Left ventricle myocardium inferior (tissue), 1 donor: ENCODE results near the gene TLN1. TPM values are rescaled to one million over a fixed set of nuclear protein-coding genes. Genes with fewer than 3 reads are reported as not detected.
A peak's percentile ranks its signal among the peaks of the same experiment; 100 is the strongest.

Source experiments
- DNase-seq: peaks from one replicate; pipeline ENCODE4 v3.0.0-alpha.2; 2020
- H3K27ac ChIP-seq: fragments of 200-600 bp; replicated peaks from 2 replicates; pipeline ENCODE4 v1.8.0; 2021
- H3K27me3 ChIP-seq: fragments of 200-600 bp; 2 replicates; pipeline ENCODE4 v1.8.0; 2021; ENCODE audit warnings: low read depth
- H3K36me3 ChIP-seq: fragments of 200-600 bp; 2 replicates; pipeline ENCODE4 v1.8.0; 2021
- H3K4me1 ChIP-seq: fragments of 200-600 bp; 2 replicates; pipeline ENCODE4 v1.8.0; 2021
- H3K4me3 ChIP-seq: fragments of 200-600 bp; 2 replicates; pipeline ENCODE4 v1.8.0; 2021; ENCODE audit warnings: mild to moderate bottlenecking, moderate library complexity
- H3K9me3 ChIP-seq: fragments of 200-600 bp; replicated peaks from 2 replicates; pipeline ENCODE4 v1.8.0; 2021
- intact Hi-C: fragments of 100-400 bp; cut with micrococcal nuclease; formaldehyde crosslinking; loops from one replicate; pipeline ENCODE4 v1.11.0; 2022
- total RNA-seq: library from RNA; stranded (reverse); fragmentation: NEBNext Ultra II Directional; extraction: Animal tissue kit (Norgen Biotek cat#: 25700); gene quantifications from one replicate; pipeline ENCODE4 v1.2.1, GENCODE V29; 2021
- TF ChIP-seq, protein P1 (sequence below): fragments of 200-600 bp; IDR thresholded peaks from 2 replicates; pipeline ENCODE4 v1.8.0; 2021; ENCODE audit warnings: antibody characterized with exemption, mild to moderate bottlenecking, borderline replicate concordance
- donor health status: DM: no; HTN: yes; CAD: no; lungs with severe emphysema.

TLN1 gene
- total RNA-seq, 1 donor from 2014 or later: 234 TPM

DNA sequence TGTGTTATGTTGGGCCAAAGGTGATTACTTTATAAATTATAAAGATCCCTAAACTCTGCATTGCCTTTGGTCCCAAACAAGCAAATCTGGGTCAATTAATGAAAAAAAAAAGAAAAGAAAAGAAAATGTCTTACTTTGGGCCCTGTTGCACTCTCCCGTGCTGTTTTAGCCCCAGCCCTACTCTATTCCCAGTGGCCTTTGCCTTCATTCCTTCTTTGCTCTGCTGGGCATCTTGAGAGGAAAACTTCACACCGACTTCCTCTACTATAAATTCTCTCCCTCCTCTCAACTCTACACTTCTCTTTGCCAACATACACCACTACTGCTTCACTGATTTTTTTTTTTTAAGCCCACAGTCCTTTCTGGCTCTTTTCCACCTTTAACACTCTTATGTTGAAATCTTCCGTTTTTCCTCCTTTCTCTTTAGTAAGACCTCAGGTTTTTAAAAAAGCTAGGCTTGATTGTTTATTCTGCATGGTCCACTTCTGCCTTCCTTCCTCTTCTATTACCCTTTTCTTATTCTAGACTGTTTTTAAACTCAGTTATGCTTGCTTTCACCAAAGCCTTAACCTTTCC, 26.6 kb upstream of the TLN1 start:
- intact Hi-C loops: no loop called here
- Histone ChIP-seq H3K4me3 (no peak overlapping the region), H3K36me3 (peaks cover 16% of the 10 kb centered on the region), H3K27ac (peak overlapping the region; percentile 88), H3K27me3 (no peaks in the 10 kb centered on the region), H3K9me3 (no peaks in the 10 kb centered on the region), H3K4me1 (peaks cover 30% of the 10 kb centered on the region)
- no peak for DNase-seq
- TF ChIP-seq, protein P1, sequence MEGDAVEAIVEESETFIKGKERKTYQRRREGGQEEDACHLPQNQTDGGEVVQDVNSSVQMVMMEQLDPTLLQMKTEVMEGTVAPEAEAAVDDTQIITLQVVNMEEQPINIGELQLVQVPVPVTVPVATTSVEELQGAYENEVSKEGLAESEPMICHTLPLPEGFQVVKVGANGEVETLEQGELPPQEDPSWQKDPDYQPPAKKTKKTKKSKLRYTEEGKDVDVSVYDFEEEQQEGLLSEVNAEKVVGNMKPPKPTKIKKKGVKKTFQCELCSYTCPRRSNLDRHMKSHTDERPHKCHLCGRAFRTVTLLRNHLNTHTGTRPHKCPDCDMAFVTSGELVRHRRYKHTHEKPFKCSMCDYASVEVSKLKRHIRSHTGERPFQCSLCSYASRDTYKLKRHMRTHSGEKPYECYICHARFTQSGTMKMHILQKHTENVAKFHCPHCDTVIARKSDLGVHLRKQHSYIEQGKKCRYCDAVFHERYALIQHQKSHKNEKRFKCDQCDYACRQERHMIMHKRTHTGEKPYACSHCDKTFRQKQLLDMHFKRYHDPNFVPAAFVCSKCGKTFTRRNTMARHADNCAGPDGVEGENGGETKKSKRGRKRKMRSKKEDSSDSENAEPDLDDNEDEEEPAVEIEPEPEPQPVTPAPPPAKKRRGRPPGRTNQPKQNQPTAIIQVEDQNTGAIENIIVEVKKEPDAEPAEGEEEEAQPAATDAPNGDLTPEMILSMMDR: no peak

DNA sequence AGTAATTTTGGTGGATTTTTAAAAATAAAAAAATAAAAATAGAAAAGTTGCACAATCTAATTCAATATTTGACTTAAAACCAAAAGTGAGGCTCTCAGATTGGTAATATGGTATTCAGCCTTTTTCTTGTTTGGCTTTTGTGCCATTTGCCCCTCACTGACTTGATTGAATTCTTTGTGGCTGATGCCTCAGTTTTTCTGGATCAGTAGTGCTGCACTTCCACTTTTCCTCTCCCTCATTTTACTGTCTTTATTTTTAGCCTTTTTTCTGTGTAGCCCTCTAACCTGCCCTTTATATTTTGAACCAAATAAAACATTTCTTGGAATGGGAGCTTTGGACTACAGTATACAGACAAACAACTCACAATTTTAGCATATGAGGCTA, 25.9 kb upstream of the TLN1 start:
- Histone ChIP-seq H3K36me3 (peaks cover 23% of the 10 kb centered on the region), H3K4me1 (peaks cover 30% of the 10 kb centered on the region), H3K27ac (peak overlapping the region; percentile 88), H3K27me3 (no peaks in the 10 kb centered on the region), H3K4me3 (peak overlapping the region; percentile 74), H3K9me3 (no peaks in the 10 kb centered on the region)
- TF ChIP-seq, protein P1: no peak
- intact Hi-C loops: no loop called here
- DNase-seq: no peak

DNA sequence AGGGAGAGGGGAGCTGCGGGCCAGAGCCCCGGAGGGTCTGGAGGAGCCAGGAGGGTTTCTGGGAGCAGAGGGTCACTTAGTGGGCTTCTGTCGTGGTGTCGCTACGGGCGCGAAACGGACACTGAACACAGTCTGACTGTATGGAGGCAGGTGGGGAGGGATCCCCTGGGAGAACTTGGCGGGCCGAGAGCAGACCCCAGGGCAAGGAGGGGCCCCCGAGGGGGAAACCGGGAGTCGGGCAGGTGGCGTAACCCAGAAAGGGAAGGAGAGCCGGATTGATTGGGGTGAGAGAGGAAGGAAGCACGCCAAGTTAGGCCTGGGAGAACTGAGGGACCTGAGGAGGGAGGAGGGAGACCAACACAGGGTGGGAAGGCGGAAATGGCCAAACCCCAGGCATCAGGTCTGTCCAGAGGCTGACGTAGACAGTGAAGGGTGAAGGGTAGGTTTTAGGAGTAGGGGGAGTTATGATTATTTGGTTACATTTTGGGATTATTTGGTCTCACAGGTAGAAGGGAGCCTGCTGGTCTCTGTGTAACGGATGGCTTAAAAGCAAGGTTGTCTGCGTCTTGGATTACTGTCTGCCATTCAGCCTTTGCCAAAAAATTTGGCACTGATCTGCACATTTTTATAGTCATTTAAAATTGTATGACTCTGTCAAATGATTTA, 25.4 kb upstream of the TLN1 start:
- no peaks in the 10 kb centered on the region for H3K27me3 ChIP-seq
- H3K9me3 ChIP-seq: no peaks in the 10 kb centered on the region
- H3K4me1 ChIP-seq: peaks cover 30% of the 10 kb centered on the region
- TF ChIP-seq, protein P1: no peak
- H3K27ac ChIP-seq: peak overlapping the region; percentile 88
- intact Hi-C loops: no loop called here
- DNase-seq: peak; percentile 31
- H3K36me3 ChIP-seq: peaks cover 27% of the 10 kb centered on the region
- H3K4me3 ChIP-seq: peak overlapping the region; percentile 74

DNA sequence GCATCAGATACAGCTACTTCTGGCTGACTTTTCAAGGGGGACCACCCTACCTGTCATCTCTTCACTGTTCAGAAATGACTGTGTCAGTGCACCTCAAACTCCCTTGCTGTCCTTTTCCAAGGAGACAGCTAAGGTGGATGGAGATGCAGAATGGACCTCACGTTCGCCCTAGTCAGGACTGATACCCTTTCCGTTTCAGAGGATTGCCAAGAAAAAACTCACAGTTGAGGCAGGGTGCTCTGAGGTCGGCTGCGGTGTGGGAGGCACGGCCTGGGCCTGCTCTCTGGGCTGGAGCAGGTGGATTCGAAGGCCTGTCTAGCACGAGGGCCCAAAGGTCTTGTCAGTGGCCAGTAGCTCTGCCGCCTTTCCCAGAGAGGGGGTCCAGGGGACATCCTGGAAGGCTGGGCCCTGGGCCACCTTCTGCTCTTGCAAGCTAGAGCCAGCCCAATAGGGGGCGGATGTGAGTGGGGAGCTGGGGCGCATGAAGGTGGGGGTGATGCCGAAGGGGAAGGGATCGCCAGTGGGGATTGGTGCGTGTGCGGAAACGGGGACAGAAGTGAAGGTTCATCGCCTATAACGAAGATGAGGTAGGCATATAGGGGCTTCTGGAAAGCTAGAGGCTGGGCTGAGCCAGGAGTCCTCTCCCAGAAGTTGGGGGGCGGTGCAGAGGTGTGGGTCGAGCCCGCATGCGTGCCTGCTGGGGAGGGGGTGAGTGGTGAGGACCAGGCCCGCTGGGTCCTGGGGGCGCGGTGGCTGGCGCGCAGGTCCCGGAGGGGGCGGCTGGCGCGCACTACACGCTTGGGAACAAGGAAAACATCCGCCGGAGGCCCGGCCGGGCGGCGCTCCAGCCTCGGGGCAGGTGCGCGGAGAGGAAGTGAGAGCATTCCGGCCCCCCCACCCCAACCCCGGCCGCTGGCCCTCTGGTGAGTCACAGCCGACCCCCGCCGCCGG, 24.6 kb upstream of the TLN1 start:
- H3K4me1 ChIP-seq: peaks cover 30% of the 10 kb centered on the region
- TF ChIP-seq, protein P1: peak; percentile 67
- peak; percentile 72 for DNase-seq
- intact Hi-C loops: no loop called here
- H3K4me3 ChIP-seq: peak overlapping the region; percentile 74
- no peaks in the 10 kb centered on the region for H3K9me3 ChIP-seq
- H3K27me3 ChIP-seq: no peaks in the 10 kb centered on the region
- peak overlapping the region; percentile 88 for H3K27ac ChIP-seq
- peaks cover 35% of the 10 kb centered on the region for H3K36me3 ChIP-seq

DNA sequence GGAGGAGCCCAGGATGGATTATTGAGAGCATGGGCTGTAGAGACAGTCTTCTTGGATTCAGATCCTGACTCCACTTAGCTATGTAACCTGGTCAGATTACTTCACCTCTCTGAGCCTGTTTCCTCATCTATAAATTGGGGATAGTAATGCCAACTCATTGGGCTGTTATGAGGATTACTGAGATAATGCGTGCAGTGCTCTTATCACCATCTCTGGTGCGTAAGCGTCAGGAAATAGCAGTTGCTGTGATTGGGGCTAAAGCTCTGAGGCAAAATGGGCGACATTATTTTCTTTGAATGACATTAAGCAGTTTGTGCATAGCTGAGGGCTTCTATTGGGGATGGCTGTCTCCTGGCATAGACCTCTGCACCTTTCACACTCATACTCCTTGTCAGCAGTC, 23.1 kb upstream of the TLN1 start:
- intact Hi-C loops: no loop called here
- H3K36me3 ChIP-seq: peaks cover 47% of the 10 kb centered on the region
- peaks cover 43% of the 10 kb centered on the region for H3K4me1 ChIP-seq

More for the DNA sequence above, 23.1 kb upstream of the TLN1 start:
- no peak for DNase-seq
- no peaks in the 10 kb centered on the region for H3K27me3 ChIP-seq
- H3K27ac ChIP-seq: no peak overlapping the region
- no peak overlapping the region for H3K4me3 ChIP-seq
- TF ChIP-seq, protein P1: no peak
- H3K9me3 ChIP-seq: no peaks in the 10 kb centered on the region
